Esophagus muscularis mucosa (tissue), 4 donors: ENCODE data around the gene CIAO2A. TPM values are rescaled to one million over a fixed set of nuclear protein-coding genes. Genes with fewer than 3 reads are reported as not detected.

ENCODE experiments used
- DNase-seq: peaks from one replicate; pipeline ENCODE4 v3.0.0-alpha.2; 2017; ENCODE audit errors: extremely low spot score
- H3K27ac ChIP-seq, 4 donors: fragments of 200-600 bp; sonication (generic); replicated peaks in 1 of 4; 1 replicate in 3 of 4; 2 replicates in 1 of 4; pipeline ENCODE4 v1.5.1; 2016 to 2019; ENCODE audit warnings: mild to moderate bottlenecking in 1 of 4
- H3K27me3 ChIP-seq, 4 donors: fragments of 200-600 bp; sonication (generic); one replicate each; pipeline versions ENCODE4 v1.5.1 to v1.6.0; 2016 to 2019
- H3K36me3 ChIP-seq, 4 donors: fragments of 200-600 bp; sonication (generic); one replicate each; pipeline ENCODE4 v1.5.1; 2016 to 2019
- H3K4me1 ChIP-seq, 4 donors: fragments of 200-600 bp; sonication (generic); one replicate each; pipeline ENCODE4 v1.5.1; 2016 to 2019
- H3K4me3 ChIP-seq, 4 donors: fragments of 200-600 bp; sonication (generic); 1 replicate in 2 of 4; 2 replicates in 2 of 4; pipeline ENCODE4 v1.5.1; 2016 to 2019; ENCODE audit warnings: mild to moderate bottlenecking in 4 of 4, moderate library complexity in 1 of 4
- H3K9me3 ChIP-seq, 4 donors: fragments of 200-600 bp; sonication (generic); 1 replicate in 3 of 4; 2 replicates in 1 of 4; pipeline ENCODE4 v1.5.1; 2016 to 2019
- CTCF ChIP-seq, 3 experiments: fragments of 200-600 bp in 2 of 3; fragments of 450-650 bp in 1 of 3; sonication (generic) in 2 of 3; IDR thresholded peaks; one replicate each; pipeline ENCODE4 v1.5.1; 2017 to 2019; ENCODE audit warnings: antibody characterized with exemption in 3 of 3, mild to moderate bottlenecking in 2 of 3, moderate library complexity in 1 of 3
- EP300 ChIP-seq: sonication (generic); formaldehyde crosslinking; IDR thresholded peaks from one replicate; pipeline ENCODE4 v1.6.1; 2017; ENCODE audit warnings: antibody characterized with exemption
- POLR2A ChIP-seq: fragments of 450-650 bp; IDR thresholded peaks from one replicate; pipeline ENCODE4 v1.6.1; 2017; ENCODE audit warnings: antibody characterized with exemption, moderate library complexity, mild to moderate bottlenecking, low read depth
- POLR2AphosphoS5 ChIP-seq, 2 donors: sonication (generic); formaldehyde crosslinking; IDR thresholded peaks; one replicate each; pipeline ENCODE4 v1.6.1; 2017; ENCODE audit warnings: antibody characterized with exemption in 2 of 2
- WGBS: methylation state at CpG from one replicate; pipeline ENCODE4 v1.1.5; 2018; 5-methylcytosine and 5-hydroxymethylcytosine counted together
- intact Hi-C: fragments of 100-400 bp; cut with DNase I; formaldehyde crosslinking; loops from one replicate; pipeline ENCODE4 v1.15.1; 2023
- total RNA-seq, 4 donors: library from RNA; depleted of rRNA; stranded (reverse); fragments of >200 nt; gene quantifications; one replicate each; pipeline versions ENCODE4 v1.1.0 to v1.2.1, GENCODE V29; 2016

CIAO2A gene
- total RNA-seq, 4 donors from 2014 or later: 15.3 to 24.4 (median 20.4) TPM

DNA sequence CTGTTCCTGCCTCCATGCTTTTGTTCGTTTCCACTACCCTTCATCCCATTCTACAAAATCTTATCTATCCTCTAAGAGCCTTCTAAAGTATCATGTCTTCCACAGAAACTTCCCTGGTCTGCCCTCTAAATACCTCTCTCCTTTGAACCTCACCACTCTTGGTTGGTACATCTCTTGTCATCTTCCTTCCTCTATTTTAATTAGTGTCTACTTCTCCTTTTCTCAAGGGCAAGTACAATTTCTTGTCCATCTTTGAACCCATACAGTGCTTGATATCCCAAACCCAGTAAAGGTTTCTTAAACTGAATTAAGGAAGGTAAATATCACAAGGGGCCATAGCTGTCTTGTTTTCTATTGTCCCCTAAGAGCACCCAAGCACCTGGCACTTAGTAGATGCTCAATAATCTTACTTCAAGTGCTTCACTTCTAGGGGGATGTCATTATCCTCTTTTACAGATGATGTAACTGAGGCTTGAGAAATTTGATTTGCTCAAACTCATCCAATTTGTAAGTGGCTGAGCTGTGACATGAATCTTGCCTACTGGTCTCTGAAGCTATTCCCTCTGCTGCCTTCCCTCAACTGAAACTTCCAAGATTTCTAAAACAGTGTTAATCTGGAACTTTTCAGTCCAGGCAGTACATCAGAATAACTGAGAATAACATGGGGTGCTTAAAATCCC is 44.7 kb downstream of the CIAO2A start:
- Histone ChIP-seq H3K9me3 (no peaks in the 10 kb centered on the region), H3K4me1 (peaks cover 13 to 19% (median 17%) of the 10 kb centered on the region in 4 donors), H3K27me3 (peaks cover 0 to 26% (median 0%) of the 10 kb centered on the region in 4 donors), H3K27ac (no peak overlapping the region), H3K36me3 (no peaks in the 10 kb centered on the region), H3K4me3 (no peak overlapping the region)
- intact Hi-C loops: loop anchor here (5.0 to 10.0 kb wide), 3 partner anchors 102 to 214 kb away; partner anchors contain the start of gene HERC1
- 77% methylated on average over 1 of the region's 1 CpG for WGBS
- no peak for DNase-seq
- TF ChIP-seq CTCF (IDR thresholded peaks at IDR 0.05): no peak
- TF ChIP-seq EP300: no peak
- no peak for TF ChIP-seq POLR2A
- no peak for TF ChIP-seq POLR2AphosphoS5 (IDR thresholded peaks at IDR 0.05)

- Histone ChIP-seq H3K4me1 (peaks cover 16 to 26% (median 21%) of the 10 kb centered on the region in 4 donors), H3K27ac (peak within 1 kb of the TSS in 1 of 4 donors; percentile 46), H3K27me3 (peaks cover 0 to 26% (median 0%) of the 10 kb centered on the region in 4 donors), H3K36me3 (no peaks in the 10 kb centered on the region), H3K4me3 (peak within 1 kb of the TSS; percentile 61 to 65 (median 62)), H3K9me3 (no peaks in the 10 kb centered on the region)
- intact Hi-C loops: loop anchor here (5.0 to 10.0 kb wide), 3 partner anchors 99 to 212 kb away; partner anchors contain the start of gene HERC1
- 25% methylated on average over 20 of the region's 50 CpGs for WGBS
- no peak for DNase-seq
- TF ChIP-seq CTCF (IDR thresholded peaks at IDR 0.05) (peak; percentile 65 to 73 (median 73)), EP300 (no peak)
Measured at GRCh38 chr15:64046421-64047153, 47.1 kb downstream of the CIAO2A start, which contains the start of gene DAPK2. Gene DAPK2, minus strand, starts transcription at chr15:64046485. Its CDS starts 6,224 bp downstream, at chr15:64040261.

DNA sequence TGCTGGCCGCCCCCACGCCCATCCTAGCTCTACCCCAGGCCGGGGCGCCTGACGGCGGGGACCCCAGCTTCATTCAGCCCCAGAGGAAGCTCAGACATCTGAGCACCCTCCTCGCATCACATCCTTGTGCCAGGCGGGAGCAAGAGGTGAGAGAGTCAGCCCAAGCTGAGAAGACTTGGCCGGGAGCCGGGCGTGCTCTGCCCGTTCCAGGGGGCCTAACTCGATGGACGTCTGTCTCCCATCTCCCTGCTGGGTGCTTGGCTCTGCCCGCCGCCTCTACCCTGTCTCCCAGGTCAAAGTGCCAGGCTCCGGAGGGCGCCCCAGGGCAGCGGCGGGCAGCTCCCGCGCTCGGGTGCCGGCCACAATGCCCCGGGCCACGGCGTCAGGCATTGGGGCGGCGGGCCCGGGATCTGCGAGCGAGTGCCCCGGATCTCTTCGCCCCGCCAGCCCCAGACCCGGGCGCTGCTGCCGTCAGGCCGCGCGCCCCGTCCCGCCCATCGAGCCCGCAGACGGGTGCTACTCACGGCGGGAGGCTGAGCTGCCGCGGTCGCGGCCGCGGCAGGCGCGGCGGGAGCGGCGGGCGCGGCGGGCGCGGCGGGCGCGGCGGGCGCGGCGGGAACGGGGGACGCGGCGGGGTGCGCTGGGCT is 47.7 kb downstream of the CIAO2A start:
- intact Hi-C loops: loop anchor here (5.0 to 10.0 kb wide), 3 partner anchors 99 to 211 kb away; partner anchors contain the start of gene HERC1
- 19% methylated on average over 10 of the region's 76 CpGs for WGBS

DNA sequence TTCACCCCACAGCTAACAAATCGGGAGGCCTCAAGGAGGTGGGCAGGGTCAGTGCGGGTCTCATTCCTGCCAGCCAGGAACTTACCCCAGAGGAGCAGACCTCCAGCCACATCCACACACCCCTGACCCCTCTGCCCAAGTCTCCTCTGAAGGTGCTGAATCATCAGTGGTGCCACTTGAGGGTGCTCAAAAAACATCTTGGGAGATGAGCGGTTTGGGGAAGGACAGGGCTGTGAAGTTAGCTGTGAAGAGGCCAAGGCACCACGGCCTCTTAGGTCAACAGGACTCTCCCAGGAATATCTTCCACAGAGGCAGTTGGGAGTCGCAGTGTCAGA is 48.6 kb downstream of the CIAO2A start:
- TF ChIP-seq CTCF (IDR thresholded peaks at IDR 0.05) (no peak), POLR2AphosphoS5 (IDR thresholded peaks at IDR 0.05) (no peak), POLR2A (no peak), EP300 (no peak)
- Histone ChIP-seq H3K27me3 (peaks cover 0 to 22% (median 0%) of the 10 kb centered on the region in 4 donors), H3K4me1 (peaks cover 16 to 28% (median 21%) of the 10 kb centered on the region in 4 donors), H3K4me3 (peak overlapping the region in 2 of 4 donors; percentile 61 to 64), H3K36me3 (peaks cover 0 to 2% (median 0%) of the 10 kb centered on the region in 4 donors), H3K27ac (no peak overlapping the region), H3K9me3 (no peaks in the 10 kb centered on the region)
- WGBS: 86% methylated on average over 1 of the region's 5 CpGs
- DNase-seq: no peak
- intact Hi-C loops: loop anchor here (5.0 to 10.0 kb wide), 3 partner anchors 98 to 210 kb away; partner anchors contain the start of gene HERC1

More for the DNA sequence above, 47.7 kb downstream of the CIAO2A start:
- Histone ChIP-seq H3K4me3 (peak overlapping the region; percentile 61 to 65 (median 62)), H3K27ac (peak overlapping the region in 1 of 4 donors; percentile 36), H3K27me3 (peaks cover 0 to 26% (median 0%) of the 10 kb centered on the region in 4 donors), H3K4me1 (peaks cover 16 to 28% (median 21%) of the 10 kb centered on the region in 4 donors), H3K36me3 (no peaks in the 10 kb centered on the region), H3K9me3 (no peaks in the 10 kb centered on the region)
- TF ChIP-seq POLR2A (no peak), POLR2AphosphoS5 (IDR thresholded peaks at IDR 0.05) (no peak), CTCF (IDR thresholded peaks at IDR 0.05) (no peak), EP300 (no peak)
- DNase-seq: no peak
